HG02840 (cell line): ENCODE results near the gene ZNF777.
"Not testable (repeated sequence)": the region's sequence is repeated elsewhere in the genome, so short reads cannot be mapped to it uniquely, and the experiment has no call there.

ENCODE experiments used
- ATAC-seq: cut with Tn5 transposase; IDR thresholded peaks from one replicate; pipeline ENCODE4 v1.9.1; 2021; ENCODE audit warnings: mild to moderate bottlenecking, moderate library complexity, moderate number of reproducible peaks; ENCODE audit not compliant: unreplicated experiment, low FRiP score

The ZNF777 gene

GRCh38 chr7:149455175-149455950, 5.5 kb downstream of the ZNF777 start:
- ATAC-seq: no peak

GRCh38 chr7:149454750-149455149, 6.1 kb downstream of the ZNF777 start:
- no peak for ATAC-seq

- no peak for ATAC-seq
These were observed 6.9 kb downstream of the ZNF777 start for GRCh38 chr7:149454006-149454405.

GRCh38 chr7:149450821-149451220, 10.0 kb downstream of the ZNF777 start:
- ATAC-seq: no peak

- no peak for ATAC-seq
These were observed 11.0 kb downstream of the ZNF777 start for GRCh38 chr7:149449897-149450296.

- ATAC-seq: no peak
These were observed 11.9 kb downstream of the ZNF777 start for GRCh38 chr7:149448961-149449360.

- not testable (repeated sequence) for ATAC-seq
These were observed 14.8 kb downstream of the ZNF777 start for GRCh38 chr7:149446026-149446425.

GRCh38 chr7:149444287-149444686, 16.6 kb downstream of the ZNF777 start:
- ATAC-seq: no peak

- ATAC-seq: no peak
These were observed 17.3 kb downstream of the ZNF777 start for GRCh38 chr7:149443523-149443922.

- no peak for ATAC-seq
These were observed 17.9 kb downstream of the ZNF777 start for GRCh38 chr7:149442924-149443323.

GRCh38 chr7:149440222-149440621, 20.6 kb downstream of the ZNF777 start:
- no peak for ATAC-seq

- no peak for ATAC-seq
These were observed 24.5 kb downstream of the ZNF777 start for GRCh38 chr7:149436358-149436757.

- no peak for ATAC-seq
These were observed 27.7 kb downstream of the ZNF777 start for GRCh38 chr7:149433124-149433523.

GRCh38 chr7:149432121-149432691, 28.7 kb downstream of the ZNF777 start:
- ATAC-seq: no peak

GRCh38 chr7:149431486-149432120, 29.3 kb downstream of the ZNF777 start:
- ATAC-seq: no peak

GRCh38 chr7:149430192-149430591, 30.7 kb downstream of the ZNF777 start:
- no peak for ATAC-seq

GRCh38 chr7:149427893-149428292, 33.0 kb downstream of the ZNF777 start:
- ATAC-seq: no peak

GRCh38 chr7:149427096-149427680, 33.7 kb downstream of the ZNF777 start:
- ATAC-seq: no peak

GRCh38 chr7:149423449-149424110, 37.3 kb downstream of the ZNF777 start:
- no peak for ATAC-seq

- no peak for ATAC-seq
These were observed 38.0 kb downstream of the ZNF777 start for GRCh38 chr7:149422914-149423301.
